ENCODE data around the gene ENAH. TPM values are rescaled to one million over a fixed set of nuclear protein-coding genes. Genes with fewer than 3 reads are reported as not detected.

Gene ENAH
- total and polyA plus RNA-seq, 4 donors: 15.5 to 89.4 (median 48.4) TPM

- Histone ChIP-seq H3K4me1 (ENCODE audit: control insufficient read depth in 5 of 5, insufficient read depth in 5 of 5, low read length in 5 of 5) (peaks cover 0 to 12% (median 0%) of the 10 kb centered on the region in 5 donors), H3K27me3 (ENCODE audit: control insufficient read depth in 3 of 3, insufficient read depth in 3 of 3, low read length in 2 of 3) (no peaks in the 10 kb centered on the region), H3K9me3 (ENCODE audit: control insufficient read depth in 4 of 4, insufficient read depth in 3 of 4, low read length in 3 of 4) (no peaks in the 10 kb centered on the region), H3K27ac (ENCODE audit: low read depth in 1 of 2, low read length in 1 of 2) (no peak overlapping the region), H3K4me3 (no peak overlapping the region), H3K36me3 (ENCODE audit: control insufficient read depth in 4 of 4, insufficient read depth in 4 of 4, low read length in 4 of 4) (peaks cover 0 to 40% (median 19%) of the 10 kb centered on the region in 4 donors), H3K9ac (ENCODE audit: insufficient read depth in 1 of 2, low read length in 2 of 2) (no peak overlapping the region)
- ATAC-seq (ENCODE audit: insufficient read depth, low FRiP score) (no peak), DNase-seq (no peak)
- no peak for TF ChIP-seq CTCF (IDR thresholded peaks at IDR 0.05; ENCODE audit: control extremely low read depth, extremely low read depth)
- WGBS, 2 donors: 87 to 90% methylated on average over 3 of the region's 3 CpGs
Measured at GRCh38 chr1:225509770-225510169, 143.2 kb downstream of the ENAH start.

- DNase-seq: no peak
- no peak overlapping the region for H3K9ac ChIP-seq (ENCODE audit: insufficient read depth in 1 of 2, low read length in 2 of 2)
Measured at GRCh38 chr1:225509376-225509707, 143.6 kb downstream of the ENAH start.

GRCh38 chr1:225508538-225509375 is 144.2 kb downstream of the ENAH start:
- no peaks in the 10 kb centered on the region for H3K9me3 ChIP-seq (ENCODE audit: control insufficient read depth in 4 of 4, insufficient read depth in 3 of 4, low read length in 3 of 4)
- peak overlapping the region; percentile 43 to 89 for H3K27ac ChIP-seq (ENCODE audit: low read depth in 1 of 2, low read length in 1 of 2)
- peak; percentile 97 for ATAC-seq (ENCODE audit: insufficient read depth, low FRiP score)
- no peaks in the 10 kb centered on the region for H3K27me3 ChIP-seq (ENCODE audit: control insufficient read depth in 3 of 3, insufficient read depth in 3 of 3, low read length in 2 of 3)
- WGBS, 2 donors: 73 to 83% methylated on average over 12 of the region's 12 CpGs
- peak in 2 of 3 donors; percentile 85 to 90 for DNase-seq
- TF ChIP-seq CTCF (IDR thresholded peaks at IDR 0.05; ENCODE audit: control extremely low read depth, extremely low read depth): no peak
- no peak overlapping the region for H3K4me3 ChIP-seq
- peaks cover 0 to 40% (median 19%) of the 10 kb centered on the region in 4 donors for H3K36me3 ChIP-seq (ENCODE audit: control insufficient read depth in 4 of 4, insufficient read depth in 4 of 4, low read length in 4 of 4)
- H3K9ac ChIP-seq (ENCODE audit: insufficient read depth in 1 of 2, low read length in 2 of 2): no peak overlapping the region
- peaks cover 0 to 12% (median 0%) of the 10 kb centered on the region in 5 donors for H3K4me1 ChIP-seq (ENCODE audit: control insufficient read depth in 5 of 5, insufficient read depth in 5 of 5, low read length in 5 of 5)

More at GRCh38 chr1:225509376-225509707, 143.6 kb downstream of the ENAH start:
- Histone ChIP-seq H3K4me1 (ENCODE audit: control insufficient read depth in 5 of 5, insufficient read depth in 5 of 5, low read length in 5 of 5) (peaks cover 0 to 12% (median 0%) of the 10 kb centered on the region in 5 donors), H3K4me3 (no peak overlapping the region), H3K27me3 (ENCODE audit: control insufficient read depth in 3 of 3, insufficient read depth in 3 of 3, low read length in 2 of 3) (no peaks in the 10 kb centered on the region), H3K27ac (ENCODE audit: low read depth in 1 of 2, low read length in 1 of 2) (peak overlapping the region; percentile 43 to 89), H3K36me3 (ENCODE audit: control insufficient read depth in 4 of 4, insufficient read depth in 4 of 4, low read length in 4 of 4) (peaks cover 0 to 40% (median 19%) of the 10 kb centered on the region in 4 donors), H3K9me3 (ENCODE audit: control insufficient read depth in 4 of 4, insufficient read depth in 3 of 4, low read length in 3 of 4) (no peaks in the 10 kb centered on the region)
- 93 to 96% methylated on average over 2 of the region's 2 CpGs for WGBS, 2 donors
- ATAC-seq (ENCODE audit: insufficient read depth, low FRiP score): no peak
- TF ChIP-seq CTCF (IDR thresholded peaks at IDR 0.05; ENCODE audit: control extremely low read depth, extremely low read depth): no peak

Measured in lung (tissue), 12 donors.